Ovary (tissue), 1 donor: Measurements from ENCODE around the gene ZNF576.

Experiments used
- EP300 ChIP-seq: sonication (generic); formaldehyde crosslinking; IDR thresholded peaks from one replicate; pipeline ENCODE4 v1.6.1; 2017; ENCODE audit warnings: antibody characterized with exemption
- POLR2A ChIP-seq: fragments of 450-650 bp; IDR thresholded peaks from one replicate; pipeline ENCODE4 v1.6.1; 2017; ENCODE audit warnings: antibody characterized with exemption, mild to moderate bottlenecking, moderate library complexity

- TF ChIP-seq POLR2A, result no peak
- no peak for TF ChIP-seq EP300
Measured at GRCh38 chr19:43554317-43554895, 42.0 kb upstream of the ZNF576 start.
